Stimulated activated CD8-positive, alpha-beta memory T cell treated with anti-CD3 and anti-CD28 coated beads, Interleukin-4, amount 100 ng/mL, for 24 hours (primary cell): ENCODE measurements around the gene FRAT2.
"Not testable (repeated sequence)": the region's sequence is repeated elsewhere in the genome, so short reads cannot be mapped to it uniquely, and the experiment has no call there.

Source experiments
- DNase-seq: peaks from one replicate; pipeline ENCODE4 v3.0.0-alpha.2; 2020; ENCODE audit warnings: low read depth

FRAT2 gene

GRCh38 chr10:97356318-97356914 is 21.9 kb upstream of the FRAT2 start:
- DNase-seq, result no peak

- DNase-seq, result no peak
Observed at GRCh38 chr10:97355571-97355975, 21.0 kb upstream of the FRAT2 start.

GRCh38 chr10:97353945-97354344 is 19.4 kb upstream of the FRAT2 start:
- no peak for DNase-seq

GRCh38 chr10:97349752-97350513 is 15.4 kb upstream of the FRAT2 start:
- no peak for DNase-seq

GRCh38 chr10:97347317-97347716 is 12.8 kb upstream of the FRAT2 start:
- DNase-seq, result no peak

GRCh38 chr10:97343664-97344063 is 9.1 kb upstream of the FRAT2 start:
- DNase-seq, result not testable (repeated sequence)

GRCh38 chr10:97341416-97341815 is 6.9 kb upstream of the FRAT2 start:
- DNase-seq, result no peak

GRCh38 chr10:97338041-97338440 is 3.5 kb upstream of the FRAT2 start:
- DNase-seq, result no peak

GRCh38 chr10:97336942-97337831 is 2.7 kb upstream of the FRAT2 start:
- no peak for DNase-seq

- DNase-seq, result no peak
Observed at GRCh38 chr10:97336446-97336845, 1.9 kb upstream of the FRAT2 start.

GRCh38 chr10:97336006-97336405 is 1.5 kb upstream of the FRAT2 start:
- DNase-seq, result no peak

GRCh38 chr10:97335188-97335619 is 675 bp upstream of the FRAT2 start:
- no peak for DNase-seq

- no peak for DNase-seq
Observed at GRCh38 chr10:97333601-97334369, 744 bp downstream of the FRAT2 start.

GRCh38 chr10:97333351-97333600 is 1.3 kb downstream of the FRAT2 start:
- DNase-seq, result no peak

- no peak for DNase-seq
Observed at GRCh38 chr10:97332591-97333350, 1.8 kb downstream of the FRAT2 start.

- DNase-seq, result no peak
Observed at GRCh38 chr10:97331153-97331703, 3.3 kb downstream of the FRAT2 start.

GRCh38 chr10:97329766-97330165 is 4.8 kb downstream of the FRAT2 start:
- no peak for DNase-seq

- DNase-seq, result no peak
Observed at GRCh38 chr10:97328646-97329453, 5.7 kb downstream of the FRAT2 start.

- no peak for DNase-seq
Observed at GRCh38 chr10:97327348-97328294, 6.9 kb downstream of the FRAT2 start.
